PC-3 (cell line): ENCODE results near the gene MMS19. TPM values are rescaled to one million over a fixed set of nuclear protein-coding genes. Genes with fewer than 3 reads are reported as not detected.
A peak's percentile ranks its signal among the peaks of the same experiment; 100 is the strongest.
"Not testable (repeated sequence)": the region's sequence is repeated elsewhere in the genome, so short reads cannot be mapped to it uniquely, and the experiment has no call there.

Experiments used
- ATAC-seq: fragments of 200-7000 bp; cut with Tn5 transposase; 2 replicates; pipeline ENCODE4 v1.9.1; 2020; ENCODE audit warnings: mild to moderate bottlenecking, moderate library complexity
- BruUV-seq: library from RNA; stranded (reverse); fragments of 400-500 nt; replicated peaks from 2 replicates; lab custom pipeline; 2021; lab: Mats Ljungman, UMichigan
- CTCF ChIA-PET: fragments of 300-600 bp; sonication (Branson Sonifier 250); formaldehyde crosslinking; loops from one replicate; lab custom pipeline; 2022; ENCODE audit warnings: antibody characterized with exemption; lab: Charles Lee
- POLR2A ChIA-PET: fragments of 300-600 bp; sonication (Branson Sonifier 250); formaldehyde crosslinking; loops from one replicate; lab custom pipeline; 2022; ENCODE audit warnings: antibody characterized with exemption; ENCODE audit not compliant: unreplicated experiment; lab: Charles Lee
- DNase-seq: peaks from one replicate; pipeline ENCODE4 v3.0.0-alpha.2; 2015
- H2AFZ ChIP-seq: fragments of 300-600 bp; sonication (generic); 2 replicates; pipeline ENCODE4 v1.6.0; 2016; ENCODE audit warnings: antibody characterized with exemption, low read length
- H3F3A ChIP-seq: fragments of 300-600 bp; sonication (generic); one replicate; pipeline ENCODE4 v1.6.0; 2017; ENCODE audit warnings: antibody characterized with exemption, low read length, control low read depth, mild to moderate bottlenecking; ENCODE audit not compliant: unreplicated experiment
- H3K27ac ChIP-seq: fragments of 300-600 bp; sonication (generic); 2 replicates; pipeline ENCODE4 v1.5.1; 2016; ENCODE audit warnings: mild to moderate bottlenecking, low read length
- H3K27me3 ChIP-seq: fragments of 300-600 bp; sonication (generic); 2 replicates; pipeline ENCODE4 v1.6.1; 2016; ENCODE audit warnings: low read length, mixed read lengths
- H3K36me3 ChIP-seq: fragments of 300-600 bp; sonication (generic); 2 replicates; pipeline ENCODE4 v1.6.1; 2016; ENCODE audit warnings: low read depth, mixed run types, low read length, mixed read lengths
- H3K4me1 ChIP-seq: fragments of 300-600 bp; sonication (generic); 2 replicates; pipeline ENCODE4 v1.5.1; 2016; ENCODE audit warnings: low read length; ENCODE audit not compliant: insufficient read depth
- H3K4me2 ChIP-seq: fragments of 300-600 bp; sonication (generic); 2 replicates; pipeline ENCODE4 v1.6.0; 2016; ENCODE audit warnings: low read length
- H3K4me3 ChIP-seq: fragments of 300-600 bp; sonication (generic); 2 replicates; pipeline ENCODE4 v1.5.1; 2016; ENCODE audit warnings: mild to moderate bottlenecking, low read length, mixed read lengths
- H3K79me2 ChIP-seq: fragments of 300-600 bp; sonication (generic); 2 replicates; pipeline ENCODE4 v1.6.1; 2017; ENCODE audit warnings: low read length, mixed read lengths
- H3K9ac ChIP-seq: fragments of 300-600 bp; sonication (generic); 2 replicates; pipeline ENCODE4 v1.6.0; 2016; ENCODE audit warnings: mild to moderate bottlenecking, low read length
- H3K9me2 ChIP-seq: fragments of 300-600 bp; sonication (generic); replicated peaks from 2 replicates; pipeline ENCODE4 v1.6.1; 2016; ENCODE audit warnings: mixed run types, low read length, mixed read lengths
- H3K9me3 ChIP-seq: fragments of 300-600 bp; sonication (generic); 2 replicates; pipeline ENCODE4 v1.6.1; 2016; ENCODE audit warnings: low read length, mixed read lengths
- H4K20me1 ChIP-seq: fragments of 300-600 bp; sonication (generic); 2 replicates; pipeline ENCODE4 v1.6.1; 2016; ENCODE audit warnings: low read length, mixed read lengths
- CTCF ChIP-seq: fragments of 300-600 bp; sonication (generic); conservative IDR thresholded peaks from 2 replicates; pipeline ENCODE4 v1.5.1; 2017; ENCODE audit warnings: antibody characterized with exemption, low read depth, mild to moderate bottlenecking, low read length
- EZH2 ChIP-seq: fragments of 300-600 bp; sonication (generic); IDR thresholded peaks from one replicate; pipeline ENCODE4 v1.6.1; 2017; ENCODE audit warnings: antibody characterized with exemption, mild to moderate bottlenecking, low read length; ENCODE audit not compliant: unreplicated experiment
- EZH2phosphoT487 ChIP-seq: fragments of 300-600 bp; sonication (generic); IDR thresholded peaks from 2 replicates; pipeline ENCODE4 v1.6.1; 2018; ENCODE audit warnings: mild to moderate bottlenecking, antibody characterized with exemption, low read length, borderline replicate concordance
- intact Hi-C: fragments of 100-400 bp; cut with micrococcal nuclease; formaldehyde crosslinking; loops from 2 replicates; pipeline ENCODE4 v1.9.0; 2023
- total RNA-seq: library from RNA; depleted of rRNA; stranded (reverse); fragments of >200 nt; gene quantifications from 2 replicates; pipeline ENCODE4 v1.2.3, GENCODE V29; 2014

The MMS19 gene
- total RNA-seq, 1 experiment from 2014 or later, result 78.2 TPM

DNA sequence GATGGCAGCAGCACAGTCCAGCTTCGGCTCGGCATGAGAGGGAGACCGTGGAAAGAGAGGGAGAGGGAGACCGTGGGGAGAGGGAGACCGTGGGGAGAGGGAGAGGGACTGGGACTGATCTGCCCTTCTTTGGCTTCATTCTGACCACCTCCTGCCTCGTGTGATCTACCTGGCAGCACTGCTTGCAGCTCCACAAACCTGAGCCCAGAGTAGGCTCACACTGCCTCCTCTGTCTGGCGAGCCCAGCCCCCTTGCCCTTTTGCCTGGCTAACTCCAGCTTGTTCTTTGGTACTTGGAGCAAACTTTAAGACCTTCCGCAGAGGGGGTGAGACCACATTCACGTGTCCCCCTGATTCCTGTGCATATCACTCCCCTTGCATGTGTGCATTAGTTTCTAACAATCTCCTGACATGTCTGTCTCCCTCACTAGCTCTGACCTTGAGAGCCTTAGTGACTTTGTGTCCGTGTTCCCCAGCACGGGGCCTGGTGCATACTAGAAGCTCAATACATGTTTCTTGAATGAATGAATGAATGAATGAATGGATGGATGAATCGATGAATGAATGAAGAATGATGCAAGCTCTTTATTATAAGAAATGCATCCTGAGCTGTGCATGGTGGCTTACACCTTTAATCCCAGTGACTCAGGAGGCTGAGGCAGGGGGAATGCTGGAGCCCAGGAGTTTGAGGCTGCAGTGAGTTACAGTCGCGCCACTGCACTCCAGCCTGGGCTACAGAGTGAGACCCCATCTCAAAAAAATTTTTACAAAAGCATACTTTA lies 31.7 kb upstream of the MMS19 start:
- DNase-seq, result no peak
- Histone ChIP-seq H3K4me2 (no peak overlapping the region), H3K36me3 (no peaks in the 10 kb centered on the region; the same call in 1 of the 2 replicates), H3K4me3 (no peak overlapping the region), H3K9ac (no peak overlapping the region), H2AFZ (no peak overlapping the region), H3K9me3 (no peaks in the 10 kb centered on the region), H4K20me1 (no peaks in the 10 kb centered on the region), H3K27ac (no peak overlapping the region), H3K79me2 (no peaks in the 10 kb centered on the region), H3K4me1 (peaks cover 4% of the 10 kb centered on the region; the same call in 1 of the 2 replicates), H3F3A (no peaks in the 10 kb centered on the region), H3K27me3 (no peaks in the 10 kb centered on the region), H3K9me2 (no peaks in the 10 kb centered on the region)
- ChIA-PET CTCF (no interaction called here), POLR2A (no interaction called here)
- TF ChIP-seq EZH2phosphoT487, result no peak
- no peak for TF ChIP-seq EZH2
- TF ChIP-seq CTCF, result no peak
- intact Hi-C loops, result no loop called here
- no TSS peak for BruUV-seq
- no peak for ATAC-seq

DNA sequence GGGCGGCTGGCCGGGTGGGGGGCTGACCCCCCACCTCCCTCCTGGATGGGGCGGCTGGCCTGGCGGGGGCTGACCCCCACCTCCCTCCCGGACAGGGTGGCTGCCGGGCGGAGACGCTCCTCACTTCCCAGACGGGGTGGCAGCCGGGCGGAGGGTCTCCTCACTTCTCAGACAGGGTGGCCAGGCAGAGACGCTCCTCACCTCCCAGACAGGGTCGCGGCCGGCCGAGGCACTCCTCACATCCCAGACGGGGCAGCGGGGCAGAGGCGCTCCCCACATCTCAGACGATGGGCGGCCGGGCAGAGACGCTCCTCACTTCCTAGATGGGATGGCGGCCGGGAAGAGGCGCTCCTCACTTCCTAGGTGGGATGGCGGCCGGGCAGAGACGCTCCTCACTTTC lies 30.7 kb upstream of the MMS19 start:
- H3K9me2 ChIP-seq, ATAC-seq, intact Hi-C loops: not testable (repeated sequence)

GRCh38 chr10:97525683-97526110 lies 27.5 kb upstream of the MMS19 start:
- DNase-seq (no peak), ATAC-seq (peak; percentile 42)
- H3K9me2 ChIP-seq, result no peaks in the 10 kb centered on the region
- no peak for TF ChIP-seq EZH2
- TF ChIP-seq CTCF, result no peak
- no peak for TF ChIP-seq EZH2phosphoT487
- H3K36me3 ChIP-seq, result no peaks in the 10 kb centered on the region
- H3K4me3 ChIP-seq, result no peak overlapping the region
- H3K27ac ChIP-seq, result no peak overlapping the region
- no peaks in the 10 kb centered on the region for H4K20me1 ChIP-seq
- no peaks in the 10 kb centered on the region for H3F3A ChIP-seq
- H3K27me3 ChIP-seq, result no peaks in the 10 kb centered on the region
- no peak overlapping the region for H3K4me2 ChIP-seq
- intact Hi-C loops, result no loop called here
- CTCF ChIA-PET, result no interaction called here
- no peaks in the 10 kb centered on the region for H3K4me1 ChIP-seq
- BruUV-seq, result no TSS peak
- no peak overlapping the region for H2AFZ ChIP-seq
- no peaks in the 10 kb centered on the region for H3K9me3 ChIP-seq
- no peaks in the 10 kb centered on the region for H3K79me2 ChIP-seq
- POLR2A ChIA-PET, result no interaction called here
- H3K9ac ChIP-seq, result no peak overlapping the region

More for the DNA sequence above, 30.7 kb upstream of the MMS19 start:
- CTCF ChIA-PET, H2AFZ ChIP-seq, H3K9ac ChIP-seq, H3K36me3 ChIP-seq, H3K4me3 ChIP-seq, H3F3A ChIP-seq, H3K79me2 ChIP-seq, DNase-seq, H3K4me2 ChIP-seq, POLR2A ChIA-PET, H3K4me1 ChIP-seq, H3K27ac ChIP-seq, H3K27me3 ChIP-seq, BruUV-seq, H3K9me3 ChIP-seq, H4K20me1 ChIP-seq: not testable (repeated sequence)
